HG02610 (cell line): ENCODE data around the gene KIFAP3.
"Not testable (repeated sequence)": the region's sequence is repeated elsewhere in the genome, so short reads cannot be mapped to it uniquely, and the experiment has no call there.

Experiments used
- ATAC-seq: cut with Tn5 transposase; IDR thresholded peaks from one replicate; pipeline ENCODE4 v1.9.1; 2021; ENCODE audit warnings: mild to moderate bottlenecking, moderate library complexity; ENCODE audit not compliant: unreplicated experiment

Gene KIFAP3

GRCh38 chr1:169925505-169926482 is 148.7 kb downstream of the KIFAP3 start:
- ATAC-seq: peak; percentile 83

GRCh38 chr1:169924829-169925228 is 149.7 kb downstream of the KIFAP3 start:
- ATAC-seq: no peak

DNA sequence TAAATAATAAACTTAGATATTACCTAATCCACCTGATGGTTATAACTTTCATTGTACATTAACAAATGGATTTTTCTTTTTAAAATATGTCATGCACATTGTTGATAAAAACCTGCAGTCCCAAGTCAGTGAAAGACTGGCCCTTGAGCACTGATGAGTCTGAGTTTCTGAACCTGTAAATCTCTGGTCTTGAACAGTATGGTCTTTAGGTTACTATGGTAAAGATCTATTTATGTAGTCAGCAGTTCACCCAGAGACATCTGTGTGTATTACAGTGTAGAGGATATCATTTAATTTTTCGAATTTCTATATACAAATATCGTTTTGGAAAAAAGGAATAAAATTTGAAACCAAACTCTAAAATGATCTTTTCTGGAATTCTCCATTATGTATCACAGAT is 150.4 kb downstream of the KIFAP3 start:
- ATAC-seq: no peak

DNA sequence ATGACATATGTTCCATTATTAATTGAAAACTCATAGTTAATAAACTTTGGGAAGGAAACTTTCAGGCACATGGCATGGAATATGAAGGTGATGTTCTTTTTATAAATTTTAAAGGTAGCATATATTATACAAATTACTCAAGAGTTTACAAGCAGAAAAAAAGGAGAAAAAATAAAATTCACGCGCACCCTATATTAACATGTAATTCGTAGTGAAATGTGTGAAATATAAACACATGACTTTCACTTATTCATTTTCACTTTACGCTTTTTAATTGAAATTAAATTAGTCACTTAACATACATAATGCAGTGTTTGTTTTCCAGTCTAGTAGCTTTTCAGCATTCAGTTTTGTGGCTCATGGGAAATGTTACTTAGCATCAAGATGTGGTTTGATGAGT is 153.4 kb downstream of the KIFAP3 start:
- no peak for ATAC-seq

- no peak for ATAC-seq
Measured at GRCh38 chr1:169918927-169919326, 155.6 kb downstream of the KIFAP3 start.

GRCh38 chr1:169918220-169918619 is 156.3 kb downstream of the KIFAP3 start:
- ATAC-seq: not testable (repeated sequence)

DNA sequence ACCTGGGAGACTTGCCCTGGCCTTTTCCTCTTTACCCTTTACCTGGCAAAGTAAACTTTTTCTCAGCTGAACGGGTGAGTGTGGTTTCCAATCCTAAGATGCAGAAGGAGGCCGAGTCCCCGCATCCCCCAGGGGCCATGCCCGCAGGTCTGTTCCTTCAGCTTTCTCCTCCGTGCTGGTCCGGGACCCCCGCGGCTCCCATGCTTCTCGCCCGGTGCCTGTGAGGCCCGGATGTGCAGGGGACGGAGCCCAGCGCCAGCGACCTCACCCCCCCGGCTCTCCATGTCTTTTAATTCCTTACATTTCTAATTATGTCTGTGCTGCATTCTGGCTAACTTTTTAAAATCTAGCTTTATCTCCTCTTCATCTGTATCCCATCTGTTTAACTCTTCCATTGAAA is 159.3 kb downstream of the KIFAP3 start:
- no peak for ATAC-seq

DNA sequence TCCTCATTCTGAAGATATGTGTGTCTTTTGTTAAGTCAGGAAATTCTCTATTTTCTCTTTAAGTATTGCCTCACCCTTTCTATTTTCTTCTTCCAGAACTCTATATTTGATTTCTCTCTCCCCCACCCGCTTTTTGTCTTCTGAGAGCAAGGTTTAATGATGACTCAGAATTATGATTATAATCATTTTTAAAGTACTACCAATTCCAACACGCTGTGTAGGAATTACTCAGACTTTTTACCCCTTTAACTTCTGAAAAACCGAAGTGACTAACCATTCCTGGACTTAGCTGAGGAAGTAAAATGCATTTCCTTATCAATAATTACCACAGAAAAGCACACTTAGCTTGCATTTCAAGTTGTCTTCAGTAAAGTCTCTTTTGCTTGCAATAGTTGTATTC is 160.0 kb downstream of the KIFAP3 start:
- no peak for ATAC-seq

DNA sequence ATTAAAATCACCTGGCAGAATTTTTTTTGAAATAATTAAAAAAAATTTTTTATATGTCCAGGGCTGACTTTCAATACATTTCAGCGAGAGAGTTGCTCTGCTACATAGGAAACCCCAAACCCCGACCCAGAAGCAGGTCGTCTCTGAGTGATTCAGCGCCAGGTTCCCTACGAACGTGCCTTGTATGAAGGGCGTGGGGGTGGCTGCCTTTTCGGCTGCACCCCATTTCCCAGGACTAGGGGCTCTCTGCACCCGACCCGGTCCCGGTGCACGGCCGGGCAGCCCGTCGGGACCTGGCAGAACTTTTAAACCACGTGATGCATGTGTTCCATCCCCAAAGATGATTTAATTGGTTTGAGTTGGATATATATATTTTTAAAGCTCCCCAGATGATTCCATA is 165.0 kb downstream of the KIFAP3 start:
- no peak for ATAC-seq

GRCh38 chr1:169906938-169907337 is 167.6 kb downstream of the KIFAP3 start:
- ATAC-seq: no peak

DNA sequence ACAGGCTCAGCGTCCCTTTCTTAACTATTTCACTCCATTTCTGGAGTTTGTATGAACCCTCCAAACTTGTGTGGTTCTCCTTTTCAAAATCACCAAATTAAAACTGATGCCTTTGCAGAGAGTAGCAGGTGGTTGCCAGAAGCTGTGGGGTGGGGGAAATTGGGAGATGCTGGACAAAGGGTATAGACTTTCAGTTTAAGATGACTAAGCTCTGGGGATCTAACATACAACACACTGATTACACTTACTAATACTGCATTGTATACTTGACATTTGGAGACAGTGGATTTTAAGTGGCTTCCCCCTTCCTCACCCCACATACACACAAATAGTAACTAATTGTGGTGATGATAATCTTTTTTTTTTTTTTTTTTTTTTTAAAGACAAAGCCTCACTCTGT is 169.7 kb downstream of the KIFAP3 start:
- peak; percentile 52 for ATAC-seq

DNA sequence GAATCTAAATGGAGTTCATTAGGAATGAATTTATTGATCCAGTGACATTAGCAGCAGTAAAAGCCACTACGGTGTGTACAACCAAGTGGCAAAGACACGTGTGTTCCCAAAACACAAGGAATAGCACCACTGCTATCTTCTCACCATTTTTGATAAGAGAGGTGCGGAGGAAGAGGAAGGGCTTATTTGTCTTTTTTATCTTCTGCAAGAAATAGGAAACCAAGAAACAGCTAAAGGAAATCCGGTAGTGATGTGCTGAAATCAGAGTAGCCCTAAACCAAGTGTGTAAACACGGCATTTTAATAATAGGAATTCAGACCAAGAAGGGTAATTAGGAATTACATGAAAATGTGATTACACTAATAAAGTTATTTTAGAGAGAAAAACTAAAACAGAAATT is 171.7 kb downstream of the KIFAP3 start:
- no peak for ATAC-seq

DNA sequence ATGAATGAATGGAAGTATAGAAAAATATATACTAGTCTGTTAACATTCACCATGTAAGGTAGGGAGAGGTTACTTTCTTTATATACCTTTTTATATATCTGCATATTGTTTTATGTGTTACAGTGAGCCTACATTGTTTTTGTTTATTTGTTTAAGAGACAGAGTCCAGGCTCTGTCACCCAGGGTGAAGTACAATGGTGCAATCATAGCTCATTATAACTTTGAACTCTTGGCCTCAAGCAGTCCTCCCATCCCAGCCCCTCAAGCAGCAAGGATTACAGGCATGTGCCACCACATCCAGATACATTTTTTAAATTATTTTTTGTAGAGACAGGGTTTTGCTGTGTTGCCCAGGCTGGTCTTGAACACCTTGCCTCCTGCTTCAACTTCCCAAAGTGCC is 173.4 kb downstream of the KIFAP3 start:
- no peak for ATAC-seq

DNA sequence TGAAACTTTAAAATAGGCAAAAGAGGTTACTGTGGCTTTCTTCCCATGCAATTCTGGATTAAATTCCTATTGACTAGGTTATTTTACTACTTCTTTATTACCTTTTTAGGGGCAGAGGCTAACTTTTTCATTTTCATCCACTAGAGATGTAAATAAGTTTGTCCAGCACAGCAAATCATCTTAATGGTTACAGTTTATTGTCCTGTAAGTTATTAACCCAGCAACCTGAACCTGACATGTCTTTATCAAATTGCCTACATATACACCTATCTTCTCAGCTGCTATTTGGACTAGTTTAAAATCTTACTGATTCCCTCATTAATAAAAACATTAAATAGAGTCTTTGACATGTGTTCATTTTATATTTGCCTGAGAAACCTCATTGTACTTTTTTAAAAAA is 173.9 kb downstream of the KIFAP3 start:
- no peak for ATAC-seq

DNA sequence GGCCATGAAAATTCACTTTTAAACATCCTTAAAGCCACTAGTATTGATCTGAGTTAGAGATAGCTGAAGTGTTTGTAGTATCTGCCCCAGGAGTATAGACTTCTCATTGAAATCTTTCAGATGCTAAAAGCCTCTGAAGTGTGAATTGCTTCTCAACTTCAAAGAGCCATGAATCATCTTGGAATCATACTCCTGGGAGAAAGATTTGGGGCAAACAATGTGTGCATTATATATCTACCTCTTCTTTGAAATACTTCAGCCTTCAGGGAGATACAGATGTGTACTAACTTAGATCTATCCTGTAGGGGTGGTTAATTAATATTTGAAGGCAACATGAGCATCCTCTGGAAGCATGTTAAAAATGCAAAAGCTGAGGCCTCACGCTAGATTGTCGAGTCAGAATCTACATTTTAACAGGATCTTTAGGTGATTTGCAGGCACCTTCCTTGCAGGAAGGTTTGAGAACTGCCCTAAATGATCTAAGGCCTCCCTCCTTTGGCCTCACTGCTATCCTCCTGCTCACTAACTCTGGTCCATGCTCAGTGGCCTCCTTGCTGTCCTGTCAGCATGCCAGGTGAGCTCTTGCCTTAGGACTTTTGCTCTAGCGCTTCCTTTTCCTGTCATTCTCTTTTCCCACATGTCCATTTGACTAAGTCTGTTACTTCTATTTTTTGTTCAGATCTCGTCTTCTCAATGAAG is 174.8 kb downstream of the KIFAP3 start:
- no peak for ATAC-seq

DNA sequence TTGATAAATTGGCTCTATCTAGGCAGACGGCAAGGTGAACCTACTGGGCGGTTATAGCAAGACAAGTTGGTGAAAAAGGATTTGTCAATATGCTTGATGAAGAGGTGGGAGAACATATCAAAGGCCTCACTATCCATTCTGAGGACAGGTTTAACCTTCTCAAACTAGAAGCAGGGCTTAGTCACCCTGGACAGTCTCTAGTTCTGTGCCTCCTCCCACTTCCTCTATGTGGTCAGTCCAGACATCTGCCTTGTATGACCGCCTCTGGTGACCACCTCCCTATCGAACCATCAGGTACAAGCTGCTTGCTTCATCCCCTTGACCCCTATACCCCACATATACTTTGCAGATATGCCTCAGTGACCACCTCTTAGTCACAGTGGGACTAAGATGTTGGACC is 178.5 kb downstream of the KIFAP3 start:
- ATAC-seq: no peak

GRCh38 chr1:169894424-169895145 is 179.9 kb downstream of the KIFAP3 start:
- ATAC-seq: no peak

- ATAC-seq: peak; percentile 85
Measured at GRCh38 chr1:169893645-169894423, 180.7 kb downstream of the KIFAP3 start, which contains the start of gene SCYL3. SCYL3 (minus strand) TSS chr1:169893896; CDS start chr1:169888840, 5,056 bp downstream.

- ATAC-seq: peak; percentile 10
Measured at GRCh38 chr1:169892927-169893644, 181.4 kb downstream of the KIFAP3 start.
